NCI-H69 (cell line): ENCODE results near the gene EFNA1.
A peak's percentile ranks its signal among the peaks of the same experiment; 100 is the strongest.

ENCODE experiments used
- DNase-seq: peaks from one replicate; lab custom pipeline; 2025; lab: John Stamatoyannopoulos, UW

Gene EFNA1

DNA sequence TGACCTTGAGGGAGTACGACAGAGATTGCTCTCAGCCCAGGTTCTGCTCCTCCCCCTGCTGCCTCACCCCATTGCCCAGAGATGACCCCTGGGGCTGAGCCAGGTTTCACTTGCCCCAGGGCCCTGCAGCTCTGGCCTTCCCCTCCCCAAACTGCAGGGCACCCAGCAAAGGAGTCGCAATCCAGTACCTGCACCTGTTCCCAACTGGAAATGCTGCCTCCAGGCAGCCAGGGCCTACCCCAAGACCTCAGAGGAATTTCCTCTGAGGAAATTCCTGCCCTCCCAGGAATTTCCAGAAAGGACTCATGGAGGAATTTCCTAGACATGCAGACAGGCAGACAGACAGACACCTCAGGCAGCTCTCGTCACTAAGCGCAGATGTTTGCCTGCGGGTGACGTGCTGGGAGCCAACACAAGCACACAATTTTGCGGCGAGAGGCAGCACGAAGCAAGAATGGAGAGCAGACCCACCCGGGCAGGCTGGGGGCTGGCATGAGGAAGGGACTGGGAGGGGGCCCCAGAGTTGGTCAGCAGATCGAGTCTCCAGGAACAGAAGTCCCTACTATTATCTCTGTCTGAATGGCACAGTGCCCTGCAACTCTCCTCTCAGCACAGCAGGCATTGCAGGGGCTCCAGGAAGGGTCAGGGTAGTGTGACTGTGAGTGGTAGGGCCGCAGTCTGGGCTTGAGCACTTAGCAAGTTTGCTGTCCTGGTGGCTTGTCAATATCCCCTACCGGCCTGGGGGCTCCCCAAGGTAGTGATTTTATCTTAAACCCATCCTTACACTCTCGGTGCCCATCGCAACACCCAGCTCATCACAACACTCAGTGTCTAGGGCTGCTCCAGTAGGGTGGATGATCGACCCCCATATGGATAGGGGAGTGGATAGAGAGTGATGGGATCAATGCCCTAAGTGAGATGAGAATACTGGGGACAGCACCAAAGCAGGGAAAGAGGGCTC, 2.9 kb upstream of the EFNA1 start:
- peak; percentile 47 for DNase-seq

DNA sequence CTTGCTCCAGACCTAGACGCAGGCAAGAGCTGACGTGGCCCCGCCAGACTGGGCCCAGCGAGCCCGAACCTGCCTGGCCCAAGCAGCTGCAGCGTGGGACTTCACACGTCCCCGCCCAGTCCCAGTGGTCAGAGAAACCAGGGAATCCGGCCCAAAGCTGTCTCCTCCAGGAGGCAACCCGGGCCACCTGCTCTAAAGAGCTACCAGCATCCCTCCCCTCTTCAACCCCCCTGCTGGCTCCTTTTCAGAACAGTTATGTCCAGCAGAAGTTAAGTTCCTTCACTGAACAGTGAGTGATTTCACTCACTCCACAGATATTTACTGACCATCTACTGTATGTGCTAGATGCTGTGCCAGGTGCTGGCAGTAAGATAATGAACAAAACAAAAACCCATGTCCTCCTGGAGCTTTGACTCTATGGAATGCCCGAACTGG, 2.1 kb upstream of the EFNA1 start:
- peak; percentile 43 for DNase-seq

DNA sequence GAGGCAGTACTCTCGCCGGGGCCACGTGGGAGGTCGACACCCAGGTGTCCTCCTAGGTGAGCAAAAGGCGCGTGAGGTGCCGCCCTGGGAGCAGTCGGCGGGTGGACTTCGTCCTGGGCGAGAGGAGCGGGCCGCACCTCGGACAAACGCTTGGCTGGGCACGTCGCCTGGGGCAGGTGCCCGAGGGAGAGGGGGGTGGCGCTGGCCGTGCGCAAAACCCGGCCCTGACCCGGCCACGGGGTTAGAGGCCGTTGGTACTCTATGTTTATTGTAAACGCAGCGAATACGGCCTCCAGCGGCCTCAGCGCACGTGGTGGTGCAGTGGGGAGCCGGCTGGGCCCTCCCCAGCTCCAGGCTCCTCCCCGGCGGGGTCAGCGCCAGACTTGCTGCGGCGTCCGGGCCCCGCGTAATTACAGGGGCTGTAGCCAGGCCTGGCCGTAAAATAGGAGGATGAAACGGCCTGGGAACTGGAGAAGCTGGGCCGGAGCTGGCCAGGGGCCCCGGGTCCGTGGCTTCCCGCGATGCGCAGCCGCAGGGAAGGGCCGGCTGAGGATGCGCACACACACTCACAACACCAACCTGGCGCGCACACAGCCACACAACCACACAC, 1.6 kb upstream of the EFNA1 start:
- peak; percentile 91 for DNase-seq

GRCh38 chr1:155126556-155127104, 1.0 kb upstream of the EFNA1 start:
- peak; percentile 91 for DNase-seq

DNA sequence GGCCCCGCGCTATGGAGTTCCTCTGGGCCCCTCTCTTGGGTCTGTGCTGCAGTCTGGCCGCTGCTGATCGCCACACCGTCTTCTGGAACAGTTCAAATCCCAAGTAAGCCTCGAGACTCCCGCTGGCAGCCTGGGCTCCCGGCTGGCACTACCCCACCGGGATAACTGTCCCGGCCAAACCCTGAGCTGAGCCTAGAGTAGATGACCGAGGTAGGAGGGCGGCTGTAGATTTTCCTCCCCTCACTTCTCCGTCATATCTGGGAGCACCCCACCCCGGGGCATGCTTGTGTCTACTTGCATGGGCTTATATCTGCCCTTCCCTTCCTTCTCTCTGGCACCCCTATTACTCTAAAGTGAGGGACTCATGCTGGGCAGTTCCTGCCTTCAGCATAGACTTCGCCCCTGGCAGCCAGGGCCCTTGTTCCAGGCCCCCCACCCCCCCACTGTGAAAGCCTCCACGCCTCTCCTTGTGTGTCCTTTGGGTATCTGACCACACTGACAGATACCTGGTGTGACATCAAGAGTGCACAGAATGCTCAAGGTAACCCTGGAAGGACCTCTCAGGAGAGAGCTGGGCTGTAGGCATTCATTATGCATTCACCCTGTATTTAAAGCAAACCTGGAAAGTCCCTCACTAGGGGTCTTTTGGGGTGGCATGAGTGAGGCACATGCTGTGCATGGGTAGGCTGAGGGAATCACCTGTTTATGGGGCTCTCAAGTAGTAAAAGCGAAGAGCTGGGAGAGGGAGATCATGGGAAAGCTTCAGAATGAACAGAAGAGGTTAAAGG, 485 bp downstream of the EFNA1 start:
- DNase-seq = peak; percentile 60

- DNase-seq = peak; percentile 83
Measured at GRCh38 chr1:155128755-155129473, 1.2 kb downstream of the EFNA1 start.

GRCh38 chr1:155130272-155131006, 2.8 kb downstream of the EFNA1 start:
- peak; percentile 63 for DNase-seq

GRCh38 chr1:155131285-155131684, 3.6 kb downstream of the EFNA1 start:
- no peak for DNase-seq

DNA sequence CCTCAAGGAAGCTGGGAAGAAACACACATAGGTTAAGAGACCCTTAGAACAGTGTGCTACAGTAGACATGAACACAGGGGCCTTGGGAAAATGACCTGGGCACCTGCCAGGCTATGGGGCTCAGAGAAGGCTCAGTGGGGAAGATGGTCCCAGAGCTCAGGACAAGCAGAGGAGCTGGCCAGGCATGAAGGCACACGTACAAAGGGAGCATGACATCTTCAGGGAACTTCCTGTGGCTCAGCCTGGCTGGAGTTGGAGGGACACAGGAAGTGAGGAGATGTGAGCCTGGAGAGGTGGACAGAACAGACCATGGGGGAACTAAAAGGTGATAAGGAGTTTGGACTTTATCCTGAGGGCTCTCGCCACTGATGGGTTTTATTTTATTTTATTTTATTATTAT, 4.2 kb downstream of the EFNA1 start:
- DNase-seq = no peak

GRCh38 chr1:155133799-155134281, 6.2 kb downstream of the EFNA1 start:
- no peak for DNase-seq

GRCh38 chr1:155134322-155134721, 6.6 kb downstream of the EFNA1 start:
- no peak for DNase-seq

DNA sequence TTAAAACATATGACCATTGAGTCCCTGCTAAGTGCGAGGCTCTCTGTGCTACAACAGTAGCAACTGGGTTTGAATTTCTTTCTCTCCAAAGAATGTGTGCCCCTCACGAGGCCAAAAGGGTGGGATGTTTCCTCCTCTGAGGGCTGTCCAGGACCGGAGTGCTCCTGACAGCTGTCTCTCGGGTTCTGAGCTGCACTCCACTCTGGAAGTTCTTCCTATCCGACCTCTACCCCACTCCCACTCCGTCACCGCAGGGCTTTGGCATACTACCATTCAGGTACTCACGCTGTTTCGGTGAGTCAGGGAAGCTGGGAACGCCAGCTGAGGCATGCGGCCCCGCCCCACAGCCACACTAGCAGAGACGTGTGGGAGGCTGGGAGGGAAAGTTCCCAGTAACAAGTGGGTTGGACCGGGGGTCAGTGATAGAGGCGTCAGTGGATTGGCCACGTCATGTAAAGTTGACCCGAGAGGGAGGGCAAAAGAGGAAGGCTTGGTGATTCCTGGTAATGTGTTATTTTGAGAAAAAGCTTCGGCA, 7.3 kb downstream of the EFNA1 start:
- peak; percentile 82 for DNase-seq

GRCh38 chr1:155135415-155136028, 7.8 kb downstream of the EFNA1 start, which contains the start of gene SLC50A1:
Gene SLC50A1 (plus strand): TSS chr1:155135852. CDS start chr1:155135912, 60 bp downstream.
- peak; percentile 97 for DNase-seq

GRCh38 chr1:155136748-155137147, 9.1 kb downstream of the EFNA1 start:
- peak; percentile 29 for DNase-seq

GRCh38 chr1:155137154-155137949, 9.7 kb downstream of the EFNA1 start:
- DNase-seq = no peak

DNA sequence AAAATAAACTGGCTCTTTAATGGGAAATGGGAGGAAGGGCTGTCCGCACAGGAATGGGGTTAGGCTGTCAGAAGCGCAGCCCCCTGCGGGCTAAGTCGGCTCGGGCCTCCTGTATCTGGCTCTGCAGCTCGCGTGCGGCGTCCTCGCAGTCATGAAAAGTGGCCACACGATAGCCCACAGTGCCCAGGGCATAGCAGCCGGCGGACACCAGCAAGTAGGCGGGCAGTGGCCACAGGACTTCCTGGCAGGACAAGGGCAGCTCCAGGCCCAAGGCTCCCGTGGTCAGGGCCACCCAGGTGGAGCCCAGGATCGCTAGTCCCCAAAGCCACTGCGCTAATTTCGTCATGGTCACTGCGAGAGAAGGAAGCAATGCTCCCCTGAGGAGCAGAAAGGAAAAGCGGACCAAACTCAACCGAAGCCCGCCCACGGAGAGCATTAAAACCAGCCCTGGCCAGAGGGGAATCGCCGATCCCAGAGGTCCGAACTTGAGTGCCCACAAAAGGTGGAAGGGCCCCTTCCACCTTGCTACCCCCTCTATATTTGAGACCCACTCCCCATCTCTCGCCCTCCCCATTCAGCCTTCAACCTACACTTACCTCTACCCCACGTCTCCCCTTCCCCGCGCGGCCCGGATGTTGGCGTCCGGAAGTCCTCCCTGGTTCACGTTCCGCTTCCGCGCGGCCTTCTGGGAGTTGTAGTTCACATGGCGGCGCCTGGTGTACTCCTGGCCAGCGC, 12.4 kb downstream of the EFNA1 start, which contains the start of gene DPM3:
Gene DPM3, minus strand, starts transcription at position 637 of the 735 bp plus-strand sequence. Its CDS starts 291 bp downstream, at position 346.
- DNase-seq = peak; percentile 94

DNA sequence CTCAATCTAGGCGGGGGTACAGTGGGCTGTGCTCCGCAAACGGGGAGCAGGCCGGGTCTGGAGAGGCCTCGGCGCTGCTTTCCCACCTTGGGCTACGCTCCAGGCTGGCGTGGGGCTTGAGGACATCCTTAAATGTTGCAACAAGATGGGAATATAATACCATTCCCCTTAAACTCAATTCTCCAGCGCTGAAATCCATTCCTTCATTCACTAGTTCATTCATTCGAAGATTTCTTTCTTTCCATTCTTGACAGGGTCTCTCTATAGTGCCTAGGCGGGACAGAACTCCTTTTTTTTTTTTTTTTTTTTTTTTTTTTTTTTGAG, 12.9 kb downstream of the EFNA1 start:
- DNase-seq = no peak

DNA sequence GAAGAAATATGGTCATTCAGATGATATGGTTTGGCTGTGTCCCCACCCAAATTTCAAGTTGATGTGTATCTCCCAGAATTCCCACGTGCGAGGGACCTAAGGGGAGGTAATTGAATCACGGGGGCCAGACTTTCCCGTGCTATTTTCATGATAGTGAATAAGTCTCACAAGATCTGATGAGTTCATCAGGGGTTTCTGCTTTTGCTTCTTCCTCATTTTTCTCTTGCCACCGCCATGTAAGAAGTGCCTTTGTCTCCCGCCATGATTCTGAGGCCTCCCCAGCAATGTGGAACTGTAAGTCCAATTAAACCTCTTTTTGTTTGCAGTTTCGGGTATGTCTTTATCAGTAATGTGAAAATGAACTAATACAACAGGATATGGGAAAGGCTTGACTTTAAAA, 14.1 kb downstream of the EFNA1 start:
- DNase-seq = no peak
